Left forelimb (tissue), 1 donor: ENCODE measurements around the gene CNTNAP5.

Source experiments
- DNase-seq: peaks from one replicate; pipeline ENCODE4 v3.0.0-alpha.2; 2018; ENCODE audit warnings: low spot score

Gene CNTNAP5

GRCh38 chr2:124693156-124693555 lies 668.1 kb downstream of the CNTNAP5 start:
- DNase-seq, result no peak

GRCh38 chr2:124698979-124699565 lies 674.0 kb downstream of the CNTNAP5 start:
- no peak for DNase-seq

DNA sequence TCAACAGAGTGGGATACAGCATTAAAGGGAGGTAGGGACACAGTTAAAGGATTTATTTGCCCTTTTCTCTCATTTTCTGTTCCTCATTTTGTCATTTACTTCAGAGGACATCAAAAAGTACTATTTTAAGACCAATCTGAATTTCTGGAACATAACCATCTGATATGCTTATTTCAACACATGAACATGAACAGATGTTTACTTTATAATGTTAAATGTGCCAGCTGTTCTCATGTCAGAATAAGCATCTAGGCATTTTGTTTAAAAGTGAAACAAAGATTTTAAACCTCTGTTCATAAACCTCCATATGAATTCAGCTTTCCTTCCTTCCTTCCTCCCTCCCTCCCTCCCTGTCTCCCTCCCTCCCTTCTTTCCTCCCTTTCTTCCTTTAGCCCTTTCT lies 677.7 kb downstream of the CNTNAP5 start:
- DNase-seq, result no peak

- DNase-seq, result no peak
Observed at GRCh38 chr2:124704071-124704925, 679.2 kb downstream of the CNTNAP5 start.

- no peak for DNase-seq
Observed at GRCh38 chr2:124708661-124709060, 683.6 kb downstream of the CNTNAP5 start.

GRCh38 chr2:124713969-124714368 lies 688.9 kb downstream of the CNTNAP5 start:
- no peak for DNase-seq

DNA sequence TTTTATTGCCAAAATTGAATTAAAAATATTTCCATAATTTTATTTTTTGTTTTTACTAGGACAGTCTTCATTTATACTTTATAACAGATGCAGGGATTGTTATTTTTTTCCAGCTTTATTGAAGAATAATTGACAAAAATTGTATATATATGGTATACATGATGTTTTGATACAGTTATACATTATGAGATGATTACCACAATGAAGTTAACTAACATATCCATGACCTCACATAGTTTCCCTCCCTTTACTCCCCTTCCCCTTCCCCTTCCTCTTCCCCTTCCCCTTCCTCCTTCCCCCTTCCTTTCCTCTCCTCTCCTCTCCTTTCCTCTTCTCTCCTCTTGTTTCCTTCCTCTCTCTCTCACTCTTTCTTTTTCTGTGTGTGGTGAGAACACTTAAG lies 700.1 kb downstream of the CNTNAP5 start:
- no peak for DNase-seq

- DNase-seq, result no peak
Observed at GRCh38 chr2:124740636-124741035, 715.5 kb downstream of the CNTNAP5 start.

- DNase-seq, result no peak
Observed at GRCh38 chr2:124753842-124754241, 728.8 kb downstream of the CNTNAP5 start.

GRCh38 chr2:124755386-124755785 lies 730.3 kb downstream of the CNTNAP5 start:
- no peak for DNase-seq

GRCh38 chr2:124756048-124756447 lies 731.0 kb downstream of the CNTNAP5 start:
- DNase-seq, result no peak

DNA sequence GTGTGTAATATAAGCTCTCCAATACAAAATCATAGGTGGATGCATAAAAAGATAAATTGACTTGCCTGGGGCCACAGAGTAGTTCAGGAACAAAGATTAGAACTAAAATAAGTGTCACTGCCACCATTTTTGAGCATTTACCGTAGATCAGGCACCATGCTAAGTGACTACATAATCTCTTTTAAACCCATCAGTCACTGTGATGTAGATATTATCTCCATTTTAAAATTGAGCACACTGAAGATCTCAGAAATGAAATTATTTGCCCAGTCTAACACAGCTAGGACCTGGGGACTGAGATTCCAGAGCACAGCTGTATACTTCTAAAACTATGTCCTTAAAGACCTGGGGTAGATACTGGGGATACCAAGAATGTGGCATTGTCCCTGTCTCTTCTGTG lies 737.3 kb downstream of the CNTNAP5 start:
- DNase-seq, result no peak

DNA sequence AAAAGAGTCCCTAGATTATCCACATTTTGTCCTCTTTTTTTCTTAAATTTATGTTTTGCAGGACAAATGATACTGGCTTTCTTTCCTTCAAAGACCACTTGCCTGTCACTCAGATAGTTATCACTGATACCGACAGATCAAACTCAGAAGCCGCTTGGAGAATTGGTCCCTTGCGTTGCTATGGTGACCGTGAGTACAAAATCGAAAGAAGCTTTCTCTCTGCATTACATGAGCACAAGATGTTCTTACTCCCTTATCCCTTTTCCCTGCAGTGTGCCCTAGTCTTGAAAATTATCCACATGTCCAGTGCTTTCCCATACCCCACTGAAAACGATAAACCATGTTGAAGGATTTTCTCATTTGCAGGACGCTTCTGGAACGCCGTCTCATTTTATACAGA lies 738.5 kb downstream of the CNTNAP5 start:
- no peak for DNase-seq

- DNase-seq, result no peak
Observed at GRCh38 chr2:124774781-124775180, 749.7 kb downstream of the CNTNAP5 start.

GRCh38 chr2:124776332-124776731 lies 751.2 kb downstream of the CNTNAP5 start:
- no peak for DNase-seq

DNA sequence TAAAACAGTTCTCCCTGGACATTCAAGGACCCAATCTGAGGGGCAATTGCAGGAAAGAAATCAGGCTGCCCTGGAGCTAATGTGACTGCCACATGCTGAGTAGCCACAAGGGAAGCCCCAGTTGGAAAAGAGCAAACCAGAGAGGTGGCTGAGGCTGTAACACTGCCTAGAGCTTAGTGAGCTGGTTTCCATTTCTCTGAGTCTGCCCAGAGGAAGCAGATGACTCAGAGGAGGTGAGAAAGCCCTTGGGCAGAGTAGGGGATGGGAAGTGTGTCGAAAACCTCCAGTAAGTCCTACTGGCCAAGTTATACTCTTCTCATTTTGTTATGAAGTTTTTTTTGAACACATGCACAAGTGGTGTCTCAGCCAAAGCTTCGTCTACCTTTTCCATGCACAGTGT lies 753.0 kb downstream of the CNTNAP5 start:
- DNase-seq, result no peak

- DNase-seq, result no peak
Observed at GRCh38 chr2:124796647-124797046, 771.6 kb downstream of the CNTNAP5 start.

GRCh38 chr2:124797049-124797448 lies 772.0 kb downstream of the CNTNAP5 start:
- no peak for DNase-seq

DNA sequence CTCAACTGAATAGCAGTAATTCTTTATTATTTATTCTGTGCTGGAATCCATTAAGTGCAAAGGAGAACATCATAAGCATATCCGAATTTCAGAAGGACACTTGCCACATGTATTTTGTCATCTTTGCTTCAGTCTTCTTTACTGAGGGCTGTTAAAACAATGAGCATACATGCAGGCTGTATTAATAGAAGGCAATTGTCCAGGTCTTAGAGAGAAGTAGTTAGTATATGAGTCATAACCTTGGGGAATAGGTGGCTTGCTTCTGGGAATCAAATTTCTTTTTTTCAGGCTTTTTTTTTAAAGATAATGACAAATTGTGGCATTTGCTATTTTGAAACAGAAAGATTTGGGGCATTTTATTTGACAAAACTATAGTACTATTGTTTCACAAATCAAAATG lies 773.5 kb downstream of the CNTNAP5 start:
- DNase-seq, result no peak

DNA sequence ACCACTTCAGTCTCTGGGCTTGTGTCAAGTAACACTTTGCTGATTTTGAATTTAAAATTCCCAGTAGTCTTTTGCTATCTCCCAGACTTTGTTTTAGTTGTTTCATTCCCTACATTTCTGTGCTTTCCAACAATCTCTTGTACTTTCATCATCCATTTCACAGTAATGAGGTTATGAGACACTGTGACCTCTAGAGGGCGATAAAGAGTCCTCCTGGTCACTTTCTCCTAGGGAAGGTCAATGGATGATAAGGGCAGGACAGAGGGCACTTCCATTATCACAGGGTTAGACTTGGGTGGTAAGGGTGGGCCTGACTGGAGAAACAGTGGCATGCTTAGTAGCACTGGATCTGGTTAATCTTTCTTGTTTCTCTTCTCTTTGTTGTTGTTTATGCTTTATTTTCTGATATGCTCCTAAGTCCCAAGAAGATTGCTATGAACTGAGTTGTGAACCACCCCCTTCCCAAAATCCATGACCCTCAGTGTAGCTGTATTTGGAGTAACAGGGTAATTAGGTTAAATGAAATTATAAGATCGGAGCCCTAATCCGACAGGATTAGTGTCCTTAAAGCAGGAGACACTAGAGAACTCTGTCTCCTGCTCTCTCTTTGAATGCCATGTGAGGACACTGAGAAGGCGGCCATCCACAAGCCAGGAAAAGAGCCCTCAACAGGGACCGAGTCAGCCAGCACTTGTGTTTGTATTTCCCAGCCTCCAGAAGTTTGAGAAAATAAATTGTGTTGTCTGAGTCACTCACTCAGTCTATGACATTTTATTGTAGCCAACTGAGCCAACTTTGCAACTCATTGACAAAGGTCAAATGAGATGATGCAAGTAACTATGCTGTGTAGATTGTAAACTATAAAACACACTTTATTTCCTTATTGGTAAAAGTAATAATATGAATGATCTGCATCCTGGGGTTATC lies 779.2 kb downstream of the CNTNAP5 start:
- no peak for DNase-seq

GRCh38 chr2:124805060-124805459 lies 780.0 kb downstream of the CNTNAP5 start:
- no peak for DNase-seq

- DNase-seq, result no peak
Observed at GRCh38 chr2:124810132-124810531, 785.0 kb downstream of the CNTNAP5 start.
